Activated CD4-positive, alpha-beta T cell treated with anti-CD3 and anti-CD28 coated beads, Interleukin-2, amount 50 U/mL, for 24 hours (primary cell): ENCODE data around the gene SLC25A44.

ENCODE experiments used
- DNase-seq, 2 donors: peaks; one replicate each; pipeline ENCODE4 v3.0.0-alpha.2; 2020; ENCODE audit warnings: low read depth in 1 of 2, low spot score in 1 of 2

The SLC25A44 gene

GRCh38 chr1:156193488-156194299 is at the start of gene SLC25A44:
Gene SLC25A44 (plus strand): TSS chr1:156194104. CDS start chr1:156199848, 5,744 bp downstream.
- peak; percentile 94 to 97 for DNase-seq

GRCh38 chr1:156144742-156145141 is 49.2 kb upstream of the SLC25A44 start:
- DNase-seq = no peak

GRCh38 chr1:156145650-156146019 is 48.3 kb upstream of the SLC25A44 start:
- DNase-seq = no peak

GRCh38 chr1:156146020-156146768 is 47.7 kb upstream of the SLC25A44 start:
- no peak for DNase-seq

- DNase-seq = no peak
Measured at GRCh38 chr1:156146769-156147405, 47.0 kb upstream of the SLC25A44 start.

GRCh38 chr1:156148216-156148615 is 45.7 kb upstream of the SLC25A44 start:
- no peak for DNase-seq

- no peak for DNase-seq
Measured at GRCh38 chr1:156149374-156150332, 44.3 kb upstream of the SLC25A44 start.

GRCh38 chr1:156150333-156151011 is 43.4 kb upstream of the SLC25A44 start:
- DNase-seq = no peak

GRCh38 chr1:156151093-156151688 is 42.7 kb upstream of the SLC25A44 start:
- no peak for DNase-seq

GRCh38 chr1:156152628-156153027 is 41.3 kb upstream of the SLC25A44 start:
- DNase-seq = no peak

- DNase-seq = no peak
Measured at GRCh38 chr1:156153362-156153761, 40.5 kb upstream of the SLC25A44 start, which contains the start of gene SEMA4A. Gene SEMA4A (plus strand): TSS chr1:156153585. CDS start chr1:156154579, 994 bp downstream.

- DNase-seq = no peak
Measured at GRCh38 chr1:156154317-156154749, 39.6 kb upstream of the SLC25A44 start.

- no peak for DNase-seq
Measured at GRCh38 chr1:156155756-156156510, 38.0 kb upstream of the SLC25A44 start.

- no peak for DNase-seq
Measured at GRCh38 chr1:156157506-156157905, 36.4 kb upstream of the SLC25A44 start.

- no peak for DNase-seq
Measured at GRCh38 chr1:156157966-156158365, 35.9 kb upstream of the SLC25A44 start.

- no peak for DNase-seq
Measured at GRCh38 chr1:156160000-156160742, 33.7 kb upstream of the SLC25A44 start.

GRCh38 chr1:156160743-156161171 is 33.1 kb upstream of the SLC25A44 start:
- DNase-seq = peak; percentile 57 to 63

- no peak for DNase-seq
Measured at GRCh38 chr1:156162430-156163037, 31.4 kb upstream of the SLC25A44 start.
